Dedifferentiated amniotic fluid mesenchymal stem cell (primary cell): ENCODE measurements around the gene CD14.
"Not testable (repeated sequence)": the region's sequence is repeated elsewhere in the genome, so short reads cannot be mapped to it uniquely, and the experiment has no call there.

Experiments used
- DNase-seq: peaks from one replicate; pipeline ENCODE4 v3.0.0-alpha.2; 2016; ENCODE audit errors: extremely low spot score

CD14 gene

GRCh38 chr5:140596321-140596741 is 36.6 kb downstream of the CD14 start:
- no peak for DNase-seq

GRCh38 chr5:140595538-140596300 is 37.3 kb downstream of the CD14 start:
- no peak for DNase-seq

- DNase-seq = no peak
These were observed 38.8 kb downstream of the CD14 start for GRCh38 chr5:140594169-140594568.

GRCh38 chr5:140593070-140593469 is 39.9 kb downstream of the CD14 start:
- DNase-seq = not testable (repeated sequence)

GRCh38 chr5:140591747-140592372 is 41.1 kb downstream of the CD14 start:
- DNase-seq = peak; percentile 37

GRCh38 chr5:140590861-140591260 is 42.1 kb downstream of the CD14 start:
- no peak for DNase-seq

- DNase-seq = peak; percentile 41
These were observed 44.5 kb downstream of the CD14 start for GRCh38 chr5:140588311-140589070.

- DNase-seq = no peak
These were observed 45.5 kb downstream of the CD14 start for GRCh38 chr5:140587495-140587894.
